Karpas-422 (cell line): Measurements from ENCODE around the gene FAM193B. TPM values are rescaled to one million over a fixed set of nuclear protein-coding genes. Genes with fewer than 3 reads are reported as not detected.

ENCODE experiments used
- DNase-seq: peaks from one replicate; pipeline ENCODE4 v3.0.0-alpha.2; 2015
- H2AFZ ChIP-seq: fragments of 200-600 bp; sonication (generic); 2 replicates; pipeline ENCODE4 v1.6.1; 2014; ENCODE audit warnings: antibody characterized with exemption, low read length, mixed read lengths
- H3K27ac ChIP-seq: fragments of 200-600 bp; sonication (generic); 2 replicates; pipeline ENCODE4 v1.5.1; 2014; ENCODE audit warnings: mild to moderate bottlenecking, low read length, moderate library complexity
- H3K27me3 ChIP-seq: fragments of 200-600 bp; sonication (generic); 2 replicates; pipeline ENCODE4 v1.6.1; 2014; ENCODE audit warnings: low read length, mixed read lengths
- H3K36me3 ChIP-seq: fragments of 200-600 bp; sonication (generic); 2 replicates; pipeline ENCODE4 v1.6.1; 2014; ENCODE audit warnings: low read length, mixed read lengths; ENCODE audit not compliant: insufficient read depth
- H3K4me1 ChIP-seq: fragments of 200-600 bp; sonication (generic); 2 replicates; pipeline ENCODE4 v1.6.1; 2014; ENCODE audit warnings: mild to moderate bottlenecking, low read length, mixed read lengths
- H3K4me2 ChIP-seq: fragments of 200-600 bp; sonication (generic); 2 replicates; pipeline ENCODE4 v1.6.1; 2014; ENCODE audit warnings: low read length, low read depth, mild to moderate bottlenecking; ENCODE audit not compliant: poor library complexity, severe bottlenecking
- H3K4me3 ChIP-seq: fragments of 200-600 bp; sonication (generic); 2 replicates; pipeline ENCODE4 v1.5.1; 2014; ENCODE audit warnings: mild to moderate bottlenecking, antibody characterized with exemption, low read length, mixed read lengths
- H3K79me2 ChIP-seq: fragments of 200-600 bp; sonication (generic); 2 replicates; pipeline ENCODE4 v1.6.1; 2014; ENCODE audit warnings: mild to moderate bottlenecking, low read length, mixed read lengths
- H3K9ac ChIP-seq: fragments of 200-600 bp; sonication (generic); 2 replicates; pipeline ENCODE4 v1.6.0; 2014; ENCODE audit warnings: low read length
- H3K9me2 ChIP-seq: fragments of 200-600 bp; sonication (generic), shearing (Covaris generic); replicated peaks from 2 replicates; pipeline ENCODE4 v1.6.0; 2014; ENCODE audit warnings: mild to moderate bottlenecking, low read length, moderate library complexity; ENCODE audit not compliant: insufficient read depth
- H3K9me3 ChIP-seq: fragments of 300-700, 200-600 bp; sonication (generic); 2 replicates; pipeline ENCODE4 v1.6.1; 2014; ENCODE audit warnings: low read length, mixed read lengths
- H4K20me1 ChIP-seq: fragments of 200-600 bp; sonication (generic); 2 replicates; pipeline ENCODE4 v1.6.1; 2014; ENCODE audit warnings: mild to moderate bottlenecking, antibody characterized with exemption, low read length, low read depth; ENCODE audit not compliant: insufficient read depth
- total RNA-seq: library from RNA; depleted of rRNA; stranded (reverse); fragments of >200 nt; shearing (Covaris generic); gene quantifications from 2 replicates; pipeline ENCODE4 v1.2.3, GENCODE V29; 2014; ENCODE audit warnings: low replicate concordance

FAM193B gene
- total RNA-seq, 1 experiment from 2014 or later, result 48.3 TPM

- Histone ChIP-seq H2AFZ (no peak overlapping the region), H3K27ac (peak overlapping the region; percentile 44; the same call in 1 of the 2 replicates), H4K20me1 (peaks cover 13% of the 10 kb centered on the region; the same call in 1 of the 2 replicates), H3K4me3 (peak overlapping the region; percentile 92), H3K9ac (peak overlapping the region; percentile 94), H3K27me3 (no peaks in the 10 kb centered on the region), H3K9me3 (no peaks in the 10 kb centered on the region), H3K9me2 (no peaks in the 10 kb centered on the region), H3K4me1 (peaks cover 37% of the 10 kb centered on the region), H3K79me2 (peaks cover 49% of the 10 kb centered on the region), H3K36me3 (peaks cover 13% of the 10 kb centered on the region; the same call in 1 of the 2 replicates), H3K4me2 (peak overlapping the region; percentile 93)
- peak; percentile 63 for DNase-seq
These were observed 513 bp downstream of the FAM193B start for GRCh38 chr5:177553671-177554429.

- Histone ChIP-seq H3K27me3 (no peaks in the 10 kb centered on the region), H4K20me1 (peaks cover 13% of the 10 kb centered on the region; the same call in 1 of the 2 replicates), H3K9ac (peak overlapping the region; percentile 94), H3K79me2 (peaks cover 58% of the 10 kb centered on the region), H3K9me3 (no peaks in the 10 kb centered on the region), H3K4me1 (peaks cover 37% of the 10 kb centered on the region), H3K4me3 (peak overlapping the region; percentile 92), H3K9me2 (no peaks in the 10 kb centered on the region), H3K27ac (no peak overlapping the region; the same call in 1 of the 2 replicates), H3K36me3 (peaks cover 13% of the 10 kb centered on the region; the same call in 1 of the 2 replicates), H3K4me2 (peak overlapping the region; percentile 93), H2AFZ (no peak overlapping the region)
- DNase-seq, result no peak
These were observed 1.4 kb downstream of the FAM193B start for GRCh38 chr5:177552839-177553455.

- Histone ChIP-seq H3K9me3 (no peaks in the 10 kb centered on the region), H4K20me1 (peaks cover 13% of the 10 kb centered on the region; the same call in 1 of the 2 replicates), H3K4me1 (peaks cover 20% of the 10 kb centered on the region), H3K4me3 (no peak overlapping the region), H3K9me2 (no peaks in the 10 kb centered on the region), H2AFZ (no peak overlapping the region), H3K36me3 (peaks cover 13% of the 10 kb centered on the region; the same call in 1 of the 2 replicates), H3K27me3 (no peaks in the 10 kb centered on the region), H3K27ac (no peak overlapping the region), H3K4me2 (no peak overlapping the region), H3K9ac (no peak overlapping the region), H3K79me2 (peaks cover 82% of the 10 kb centered on the region)
- peak; percentile 52 for DNase-seq
These were observed 4.2 kb downstream of the FAM193B start for GRCh38 chr5:177550122-177550521.

- Histone ChIP-seq H3K9me2 (no peaks in the 10 kb centered on the region), H3K9ac (no peak overlapping the region), H3K79me2 (peaks cover 90% of the 10 kb centered on the region)
These were observed 5.9 kb downstream of the FAM193B start for GRCh38 chr5:177548495-177548894.

GRCh38 chr5:177547736-177548135 lies 6.6 kb downstream of the FAM193B start:
- Histone ChIP-seq H2AFZ (no peak overlapping the region), H3K9me2 (no peaks in the 10 kb centered on the region), H3K79me2 (peaks cover 90% of the 10 kb centered on the region), H4K20me1 (peaks cover under 1% of the 10 kb centered on the region; the same call in 1 of the 2 replicates), H3K27me3 (no peaks in the 10 kb centered on the region), H3K4me2 (no peak overlapping the region), H3K4me1 (peaks cover 8% of the 10 kb centered on the region), H3K9ac (no peak overlapping the region), H3K27ac (no peak overlapping the region), H3K9me3 (no peaks in the 10 kb centered on the region), H3K36me3 (peaks cover 15% of the 10 kb centered on the region; the same call in 1 of the 2 replicates), H3K4me3 (no peak overlapping the region)
- DNase-seq, result no peak

More at GRCh38 chr5:177548495-177548894, 5.9 kb downstream of the FAM193B start:
- H3K4me3 ChIP-seq, result no peak overlapping the region
- no peaks in the 10 kb centered on the region for H3K27me3 ChIP-seq
- no peak overlapping the region for H3K27ac ChIP-seq
- H3K36me3 ChIP-seq, result peaks cover 13% of the 10 kb centered on the region; the same call in 1 of the 2 replicates
- peaks cover 15% of the 10 kb centered on the region for H3K4me1 ChIP-seq
- H2AFZ ChIP-seq, result no peak overlapping the region
- no peak overlapping the region for H3K4me2 ChIP-seq
- peaks cover 8% of the 10 kb centered on the region; the same call in 1 of the 2 replicates for H4K20me1 ChIP-seq
- no peaks in the 10 kb centered on the region for H3K9me3 ChIP-seq
- no peak for DNase-seq

GRCh38 chr5:177546258-177546741 lies 8.1 kb downstream of the FAM193B start:
- Histone ChIP-seq H3K27me3 (no peaks in the 10 kb centered on the region), H3K9me2 (no peaks in the 10 kb centered on the region), H4K20me1 (no peaks in the 10 kb centered on the region), H3K9me3 (no peaks in the 10 kb centered on the region), H3K4me3 (no peak overlapping the region), H3K4me1 (peaks cover 4% of the 10 kb centered on the region; the same call in 1 of the 2 replicates), H3K9ac (no peak overlapping the region), H3K36me3 (peaks cover 14% of the 10 kb centered on the region; the same call in 1 of the 2 replicates), H3K27ac (no peak overlapping the region), H3K79me2 (peaks cover 88% of the 10 kb centered on the region), H3K4me2 (no peak overlapping the region), H2AFZ (no peak overlapping the region)
- DNase-seq, result no peak

- Histone ChIP-seq H3K4me3 (no peak overlapping the region), H3K27ac (no peak overlapping the region), H3K36me3 (peaks cover 9% of the 10 kb centered on the region; the same call in 1 of the 2 replicates), H3K9me2 (no peaks in the 10 kb centered on the region), H3K4me2 (no peak overlapping the region), H2AFZ (no peak overlapping the region), H3K79me2 (peaks cover 86% of the 10 kb centered on the region), H3K4me1 (peaks cover 4% of the 10 kb centered on the region; the same call in 1 of the 2 replicates), H3K27me3 (no peaks in the 10 kb centered on the region), H3K9ac (no peak overlapping the region), H3K9me3 (no peaks in the 10 kb centered on the region), H4K20me1 (no peaks in the 10 kb centered on the region)
- no peak for DNase-seq
These were observed 8.7 kb downstream of the FAM193B start for GRCh38 chr5:177545487-177546257.
